K562 (cell line): ENCODE results near the gene KCTD19. TPM values are rescaled to one million over a fixed set of nuclear protein-coding genes. Genes with fewer than 3 reads are reported as not detected.

Source experiments
- ATAC-seq: fragments of 200-7000 bp; cut with Tn5 transposase; 3 replicates; pipeline ENCODE4 v1.9.1; 2020; ENCODE audit warnings: moderate library complexity
- BruUV-seq: library from RNA; stranded (reverse); fragments of 400-500 nt; replicated peaks from 2 replicates; lab custom pipeline; 2021; lab: Mats Ljungman, UMichigan
- CTCF ChIA-PET: fragments of 300-600 bp; formaldehyde crosslinking; extraction: SDS; loops from one replicate; lab custom pipeline; 2021; ENCODE audit warnings: low intra/inter-chr PET ratio; lab: Yijun Ruan, JAX
- POLR2A ChIA-PET: fragments of 300-600, 350-650 bp; sonication (Branson Sonifier 250); formaldehyde crosslinking; extraction: SDS; loops from one replicate; lab custom pipeline; 2021; ENCODE audit warnings: antibody characterized with exemption, inconsistent platforms; lab: Yijun Ruan, JAX
- DNase-seq, 4 experiments: peaks; one replicate each; pipeline versions ENCODE4 v3.0.0 to v3.0.0-alpha.2; 2011 to 2018; ENCODE audit warnings: low spot score in 3 of 4, mixed read lengths in 3 of 4; ENCODE audit errors: extremely low read depth in 1 of 4
- FAIRE-seq: peaks from 2 replicates; lab custom pipeline; 2011; peaks lifted over from hg19 to GRCh38; lab: Jason Lieb, UNC
- H2AFZ ChIP-seq: 2 replicates; pipeline ENCODE4 v1.6.0; 2011; ENCODE audit warnings: low read depth, low read length, control low read depth, inconsistent platforms
- H3K27ac ChIP-seq: fragments of 200-600 bp; 3 replicates; pipeline ENCODE4 v1.8.0; 2011; ENCODE audit warnings: low read depth, mild to moderate bottlenecking, control low read depth, inconsistent platforms, low read length, moderate library complexity, mixed read lengths; ENCODE audit errors: extremely low read depth
- H3K27me3 ChIP-seq, 2 experiments: fragments of 300-600 bp in 1 of 2; 2 replicates in 1 of 2; 3 replicates in 1 of 2; pipeline versions ENCODE4 v1.6.0 to v1.8.0; 2011; ENCODE audit warnings: inconsistent platforms in 2 of 2, low read length in 2 of 2, mild to moderate bottlenecking in 1 of 2, mixed read lengths in 1 of 2, moderate library complexity in 1 of 2; ENCODE audit not compliant: control insufficient read depth in 2 of 2, insufficient read depth in 2 of 2
- H3K36me3 ChIP-seq: fragments of 300-600 bp; 3 replicates; pipeline ENCODE4 v1.8.0; 2011; ENCODE audit warnings: mild to moderate bottlenecking, low read length, inconsistent platforms; ENCODE audit not compliant: control insufficient read depth, insufficient read depth
- H3K4me1 ChIP-seq, 2 experiments: fragments of 200-600 bp in 1 of 2; replicated peaks in 1 of 2; 2 replicates in 1 of 2; 3 replicates in 1 of 2; pipeline versions ENCODE4 v1.5.1 to v1.8.0; 2011; ENCODE audit warnings: inconsistent platforms in 2 of 2, low read length in 2 of 2, mild to moderate bottlenecking in 1 of 2, mixed read lengths in 1 of 2, moderate library complexity in 1 of 2; ENCODE audit not compliant: control insufficient read depth in 2 of 2, insufficient read depth in 2 of 2
- H3K4me2 ChIP-seq: 2 replicates; pipeline ENCODE4 v1.6.1; 2011; ENCODE audit warnings: low read length, control low read depth, inconsistent platforms, mixed read lengths; ENCODE audit not compliant: insufficient read depth
- H3K4me3 ChIP-seq: fragments of 200-600 bp; sonication (generic), shearing (Covaris generic); 2 replicates; pipeline ENCODE4 v1.5.1; 2016; ENCODE audit warnings: control low read depth, inconsistent platforms
- H3K79me2 ChIP-seq: fragments of 200-600 bp; 3 replicates; pipeline ENCODE4 v1.8.0; 2011; ENCODE audit warnings: low read length, inconsistent platforms; ENCODE audit not compliant: control insufficient read depth, insufficient read depth
- H3K9ac ChIP-seq, 2 experiments: 2 replicates each; pipeline versions ENCODE4 v1.6.0 to v1.6.1; 2011; ENCODE audit warnings: low read depth in 2 of 2, low read length in 2 of 2, control low read depth in 1 of 2, inconsistent platforms in 1 of 2, mild to moderate bottlenecking in 1 of 2, mixed read lengths in 1 of 2; ENCODE audit not compliant: insufficient read depth in 1 of 2
- H3K9me1 ChIP-seq: one replicate; pipeline ENCODE4 v1.6.0; 2011; ENCODE audit warnings: inconsistent platforms, mild to moderate bottlenecking, low read length, moderate library complexity; ENCODE audit not compliant: control insufficient read depth, insufficient read depth
- H3K9me3 ChIP-seq: replicated peaks from 2 replicates; pipeline ENCODE4 v1.5.1; 2011; ENCODE audit warnings: low read depth, low read length, inconsistent platforms; ENCODE audit not compliant: control insufficient read depth, insufficient read depth
- H4K20me1 ChIP-seq: replicated peaks from 2 replicates; pipeline ENCODE4 v1.6.1; 2011; ENCODE audit warnings: low read length, inconsistent platforms, mixed read lengths; ENCODE audit not compliant: control insufficient read depth, insufficient read depth
- CLOCK ChIP-seq: fragments of 250-450 bp; sonication (Bioruptor Pico); IDR thresholded peaks from 2 replicates; pipeline ENCODE4 v1.4.0; 2020; ENCODE audit warnings: mild to moderate bottlenecking, moderate library complexity, borderline replicate concordance
- CREB1 ChIP-seq, 2 experiments: sonication (generic) in 1 of 2; formaldehyde crosslinking in 1 of 2; IDR thresholded peaks; 2 replicates each; pipeline versions ENCODE4 v1.6.1 to v1.8.0; 2012 to 2022; ENCODE audit warnings: inconsistent platforms in 1 of 2, mild to moderate bottlenecking in 1 of 2, missing genetic modification reagents in 1 of 2, moderate library complexity in 1 of 2
- CTCF ChIP-seq, 3 experiments: IDR thresholded peaks in 2 of 3; conservative IDR thresholded peaks in 1 of 3; 2 replicates each; pipeline ENCODE4 v1.5.1; 2011 to 2012; ENCODE audit warnings: low read length in 3 of 3, mild to moderate bottlenecking in 3 of 3, control low read depth in 2 of 3, improper control_type of control experiment in 1 of 3, inconsistent platforms in 1 of 3, low read depth in 1 of 3, mixed read lengths in 1 of 3, moderate library complexity in 1 of 3; ENCODE audit not compliant: insufficient read depth in 2 of 3
- ELF2 ChIP-seq: fragments of 250-450 bp; sonication (Bioruptor Pico); IDR thresholded peaks from 2 replicates; pipeline ENCODE4 v1.5.0; 2021; ENCODE audit warnings: mild to moderate bottlenecking
- FOSL1 ChIP-seq: fragments of 200-800 bp; sonication (Bioruptor generic); conservative IDR thresholded peaks from 2 replicates; pipeline ENCODE4 v1.6.1; 2016; ENCODE audit warnings: missing genetic modification characterization, missing compliant biosample characterization
- GTF2A2 ChIP-seq: IDR thresholded peaks from 2 replicates; pipeline ENCODE4 v1.6.1; 2016; ENCODE audit warnings: mild to moderate bottlenecking, missing genetic modification characterization, missing compliant biosample characterization
- HCFC1 ChIP-seq: IDR thresholded peaks from 2 replicates; pipeline ENCODE4 v1.6.1; 2012; ENCODE audit warnings: low read depth, low read length, improper control_type of control experiment
- KDM5B ChIP-seq: fragments of 200-600 bp; sonication (generic); IDR thresholded peaks from 2 replicates; pipeline ENCODE4 v1.6.1; 2012; ENCODE audit warnings: low read depth, mild to moderate bottlenecking, moderate library complexity, low read length, control low read depth, inconsistent platforms; ENCODE audit not compliant: insufficient replicate concordance
- NR3C1 ChIP-seq: sonication (generic); formaldehyde crosslinking; IDR thresholded peaks from 2 replicates; pipeline ENCODE4 v1.8.1; 2022; ENCODE audit warnings: missing genetic modification reagents
- PTTG1 ChIP-seq: fragments of 450-650 bp; IDR thresholded peaks from 2 replicates; pipeline ENCODE4 v1.6.1; 2016; ENCODE audit warnings: low read depth, mild to moderate bottlenecking, missing genetic modification characterization, missing compliant biosample characterization
- RFX7 ChIP-seq: fragments of 250-450 bp; sonication (Bioruptor Pico); IDR thresholded peaks from 2 replicates; pipeline ENCODE4 v1.5.1; 2021; ENCODE audit warnings: mild to moderate bottlenecking
- RUNX1 ChIP-seq: sonication (generic); IDR thresholded peaks from 2 replicates; pipeline ENCODE4 v1.6.1; 2016; ENCODE audit warnings: antibody characterized with exemption, low read depth
- SMARCA5 ChIP-seq: fragments of 450-650 bp; IDR thresholded peaks from 2 replicates; pipeline ENCODE4 v1.6.1; 2016
- YY1 ChIP-seq, 3 experiments: IDR thresholded peaks; 2 replicates each; pipeline ENCODE4 v1.6.1; 2011; ENCODE audit warnings: low read length in 2 of 3, mild to moderate bottlenecking in 2 of 3, moderate library complexity in 2 of 3, borderline replicate concordance in 1 of 3, control low read depth in 1 of 3, low read depth in 1 of 3; ENCODE audit not compliant: insufficient read depth in 3 of 3, insufficient replicate concordance in 2 of 3, control insufficient read depth in 1 of 3, insufficient read length in 1 of 3; ENCODE audit errors: extremely low read depth in 1 of 3
- ZNF395 ChIP-seq: fragments of 200-800 bp; sonication (Bioruptor generic); IDR thresholded peaks from 2 replicates; pipeline ENCODE4 v1.6.1; 2017; ENCODE audit warnings: missing genetic modification characterization, missing compliant biosample characterization
- WGBS: fragments of 100-300 bp; shearing (Covaris generic); methylation state at CpG from one replicate; pipeline ENCODE4 v1.1.6; 2016; ENCODE audit warnings: low coverage, mixed read lengths; ENCODE audit not compliant: insufficient coverage; ENCODE audit errors: missing lambda C conversion rate; 5-methylcytosine and 5-hydroxymethylcytosine counted together
- in situ Hi-C: fragments of 300-500 bp; cut with MboI; formaldehyde crosslinking; loops from 4 replicates; pipeline ENCODE4 v1.15.0; 2018; ENCODE audit warnings: inconsistent platforms, mixed read lengths
- intact Hi-C: fragments of 100-400 bp; cut with micrococcal nuclease; formaldehyde crosslinking; loops from 2 replicates; pipeline ENCODE4 v1.14.2; 2022
- polyA plus RNA-seq, 8 experiments: library from polyadenylated mRNA; depleted of rRNA in 4 of 8; stranded (reverse) in 5 of 8; unstranded in 3 of 8; fragments of >200 nt; fragmentation: Nextera tagmentation in 2 of 8; fragmentation: Illumina TruSeq in 1 of 8; extraction: Ambion mirVana in 2 of 8; extraction: Trizol in 1 of 8; gene quantifications; 2 replicates each; pipeline versions ENCODE4 v1.2.1 to v1.2.3, GENCODE V29; 2011 to 2014; ENCODE audit warnings: inconsistent platforms in 1 of 8, missing spikeins in 1 of 8
- total RNA-seq, 7 experiments: library from RNA; depleted of rRNA in 6 of 7; stranded (reverse); fragments of >200 nt in 6 of 7; fragmentation: Illumina TruSeq in 2 of 7; extraction: Trizol in 2 of 7; gene quantifications; 2 replicates each; pipeline versions ENCODE4 v1.2.1 to v1.2.3, GENCODE V29; 2011 to 2021; ENCODE audit warnings: low replicate concordance in 1 of 7

KCTD19 gene
- total and polyA plus RNA-seq, 9 of the 15 experiments (the other 6 are each of a cell fraction or from before 2014, with no cell fraction given): 0.03 to 0.91 (median 0.22) TPM; not detected in 2

- H3K9me1 ChIP-seq: no peaks in the 10 kb centered on the region
- CTCF ChIA-PET: interaction anchor here (0.6 to 1.2 kb wide), 2 partner anchors 62 to 90 kb away, joined by 3 to 4 read pairs; no protein-coding TSS in a partner anchor
- WGBS: 0% methylated on average over 21 of the region's 26 CpGs
- H3K9me3 ChIP-seq: no peaks in the 10 kb centered on the region
- H2AFZ ChIP-seq: peak overlapping the region; percentile 82
- peaks cover 20% of the 10 kb centered on the region; the same call in 2 of the 3 replicates for H3K36me3 ChIP-seq
- no peaks in the 10 kb centered on the region for H3K27me3 ChIP-seq
- ATAC-seq (peak; percentile 47), DNase-seq (peak in 2 of 4 experiments; percentile 67 to 68), FAIRE-seq (peak; percentile 75)
- peak overlapping the region; percentile 79 to 96 for H3K9ac ChIP-seq
- H3K4me1 ChIP-seq: peaks cover 54 to 73% of the 10 kb centered on the region in 2 experiments
- peaks cover 53% of the 10 kb centered on the region for H3K79me2 ChIP-seq
- peak overlapping the region; percentile 88 for H3K4me3 ChIP-seq
- intact Hi-C loops: loop anchor here (1.0 to 10.0 kb wide), 5 partner anchors 54 to 294 kb away; partner anchors contain the start of genes CBFB, E2F4 and MATCAP1
- POLR2A ChIA-PET: interaction anchor here (0.6 to 1.1 kb wide), 3 partner anchors 14 to 375 kb away, joined by 3 to 4 read pairs (median 3); no protein-coding TSS in a partner anchor
- BruUV-seq: TSS peak; percentile 46
- no peaks in the 10 kb centered on the region for H4K20me1 ChIP-seq
- in situ Hi-C loops: no loop called here
- H3K4me2 ChIP-seq: peak overlapping the region; percentile 91
- H3K27ac ChIP-seq: peak overlapping the region; percentile 68
- no peak for TF ChIP-seq SMARCA5
- TF ChIP-seq ELF2 (CRISPR knock-in tag): 0 out of 2 replicates have a peak, but pooled peaks have one; percentile 25
- TF ChIP-seq CREB1 (IDR thresholded peaks at IDR 0.05): no peak
- TF ChIP-seq CREB1 (CRISPR knock-in tag; IDR thresholded peaks at IDR 0.05): 0 out of 2 replicates have a peak, but pooled peaks have one; percentile 9
- TF ChIP-seq YY1 (IDR thresholded peaks at IDR 0.05; ENCODE audit: borderline replicate concordance in 1 of 3, control insufficient read depth in 1 of 3, extremely low read depth in 1 of 3, insufficient read depth in 3 of 3, insufficient read length in 1 of 3, insufficient replicate concordance in 2 of 3, low read depth in 1 of 3, low read length in 2 of 3): peak in 1 of 3 experiments; percentile 63
- peak; percentile 45; the same call in 1 of the 2 replicates for TF ChIP-seq NR3C1 (CRISPR knock-in tag)
- TF ChIP-seq FOSL1 (tag): 0 out of 2 replicates have a peak, but pooled peaks have one; percentile 32
- TF ChIP-seq CTCF (IDR thresholded peaks at IDR 0.05 in 2 of 3, conservative IDR thresholded peaks at IDR 0.05 in 1 of 3; ENCODE audit: insufficient read depth in 2 of 3, low read depth in 1 of 3, low read length in 3 of 3): peak in 1 of 3 experiments; percentile 22; a peak in 1 of 6 replicates
- TF ChIP-seq ZNF395 (CRISPR knock-in tag): no peak
- peak; percentile 0 for TF ChIP-seq KDM5B
- TF ChIP-seq PTTG1 (tag): no peak
- TF ChIP-seq RUNX1: no peak
- TF ChIP-seq GTF2A2 (tag): no peak
- TF ChIP-seq RFX7 (CRISPR knock-in tag): no peak
- TF ChIP-seq CLOCK (CRISPR knock-in tag): no peak
- TF ChIP-seq HCFC1: no peak
Observed at GRCh38 chr16:67246756-67247191, 79.8 kb downstream of the KCTD19 start.
